Right lobe of liver (tissue), 6 donors: Measurements from ENCODE around the gene SENP6. TPM values are rescaled to one million over a fixed set of nuclear protein-coding genes. Genes with fewer than 3 reads are reported as not detected.
"Not testable (repeated sequence)": the region's sequence is repeated elsewhere in the genome, so short reads cannot be mapped to it uniquely, and the experiment has no call there.

Source experiments
- ATAC-seq, 4 donors: fragments of 200-7000 bp; cut with Tn5 transposase; one replicate each; pipeline ENCODE4 v1.9.1; 2020; ENCODE audit warnings: mild to moderate bottlenecking in 4 of 4, moderate library complexity in 4 of 4
- DNase-seq, 3 donors: peaks; one replicate each; pipeline ENCODE4 v3.0.0-alpha.2; 2020
- H3K27ac ChIP-seq, 3 donors: fragments of 200-600 bp; one replicate each; pipeline ENCODE4 v1.8.0; 2022
- H3K27me3 ChIP-seq, 2 donors: fragments of 200-600 bp; one replicate each; pipeline ENCODE4 v1.8.0; 2022
- H3K36me3 ChIP-seq, 4 donors: fragments of 200-600 bp; sonication (generic) in 1 of 4; one replicate each; pipeline versions ENCODE4 v1.5.1 to v1.8.0; 2017 to 2022; ENCODE audit warnings: control low read depth in 1 of 4
- H3K4me1 ChIP-seq, 4 donors: fragments of 200-600 bp; sonication (generic) in 1 of 4; one replicate each; pipeline versions ENCODE4 v1.5.1 to v1.8.0; 2017 to 2022; ENCODE audit warnings: control low read depth in 1 of 4
- H3K4me3 ChIP-seq, 3 donors: fragments of 200-600 bp; one replicate each; pipeline ENCODE4 v1.8.0; 2022
- H3K9me3 ChIP-seq, 4 donors: fragments of 200-600 bp; sonication (generic) in 1 of 4; one replicate each; pipeline versions ENCODE4 v1.5.1 to v1.8.0; 2017 to 2022; ENCODE audit warnings: control low read depth in 1 of 4
- CTCF ChIP-seq, 4 donors: fragments of 200-600 bp in 3 of 4; fragments of 450-650 bp in 1 of 4; IDR thresholded peaks; one replicate each; pipeline versions ENCODE4 v1.5.1 to v1.8.0; 2016 to 2022; ENCODE audit warnings: antibody characterized with exemption in 4 of 4, mild to moderate bottlenecking in 2 of 4
- POLR2A ChIP-seq: fragments of 450-650 bp; IDR thresholded peaks from one replicate; pipeline ENCODE4 v1.6.1; 2017; ENCODE audit warnings: antibody characterized with exemption, mild to moderate bottlenecking
- WGBS: methylation state at CpG from one replicate; pipeline ENCODE4 v1.1.6; 2018; ENCODE audit warnings: low coverage, low lambda C conversion rate; ENCODE audit not compliant: insufficient coverage; ENCODE audit errors: missing lambda C conversion rate; 5-methylcytosine and 5-hydroxymethylcytosine counted together
- intact Hi-C, 2 donors: fragments of 100-400 bp; cut with DNase I; formaldehyde crosslinking; loops; one replicate each; pipeline versions ENCODE4 v1.11.2 to v1.14.1; 2022
- total RNA-seq, 6 experiments: library from RNA; depleted of rRNA in 2 of 6; stranded (reverse); fragments of >200 nt in 2 of 6; fragmentation: NEBNext Ultra II Directional in 3 of 6; extraction: Animal tissue kit (Norgen Biotek cat#: 25700) in 3 of 6; gene quantifications; one replicate each; pipeline versions ENCODE4 v1.1.0 to v1.2.4, GENCODE V29; 2016 to 2023
- donor health status: DM: no; HTN: yes; CAD: no.
- donor health status: DM: no; HTN: no; CAD: no.
- donor health status: DM: no; HTN: no; CAD: no.
- donor health status: DM: no; HTN: yes; CAD: no.
- donor health status: DM: no; HTN: yes; CAD: no.

The SENP6 gene
- total RNA-seq, 6 experiments from 2014 or later, result 21.8 to 43.4 (median 31.6) TPM

DNA sequence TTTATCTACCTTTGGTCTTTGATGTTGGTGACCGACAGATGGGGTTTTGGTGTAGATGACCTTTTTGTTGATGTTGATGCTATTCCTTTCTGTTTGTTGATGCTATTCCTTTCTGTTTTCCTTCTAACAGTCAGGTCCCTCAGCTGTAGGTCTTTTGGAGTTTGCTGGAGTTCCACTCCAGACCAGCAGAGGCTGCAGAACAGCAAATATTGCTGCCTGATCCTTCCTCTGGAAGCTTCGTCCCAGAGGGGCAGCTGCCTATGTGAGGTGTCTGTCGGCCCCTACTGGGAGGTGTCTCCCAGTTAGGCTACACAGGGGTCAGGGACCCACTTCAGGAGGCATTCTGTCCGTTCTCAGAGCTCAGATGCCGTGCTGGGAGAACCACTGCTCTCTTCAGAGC lies 85.9 kb downstream of the SENP6 start:
- H3K4me1 ChIP-seq, H3K9me3 ChIP-seq, DNase-seq, H3K27me3 ChIP-seq, H3K36me3 ChIP-seq, H3K27ac ChIP-seq, H3K4me3 ChIP-seq, intact Hi-C loops, ATAC-seq: not testable (repeated sequence)
- WGBS, result 83% methylated on average over 2 of the region's 5 CpGs

GRCh38 chr6:75687937-75688336 lies 86.3 kb downstream of the SENP6 start:
- H3K4me3 ChIP-seq, DNase-seq, H3K27me3 ChIP-seq, ATAC-seq, intact Hi-C loops, H3K4me1 ChIP-seq, H3K36me3 ChIP-seq, H3K9me3 ChIP-seq, H3K27ac ChIP-seq: not testable (repeated sequence)
- no CpG with 5 or more reads among the region's 8 CpGs for WGBS

DNA sequence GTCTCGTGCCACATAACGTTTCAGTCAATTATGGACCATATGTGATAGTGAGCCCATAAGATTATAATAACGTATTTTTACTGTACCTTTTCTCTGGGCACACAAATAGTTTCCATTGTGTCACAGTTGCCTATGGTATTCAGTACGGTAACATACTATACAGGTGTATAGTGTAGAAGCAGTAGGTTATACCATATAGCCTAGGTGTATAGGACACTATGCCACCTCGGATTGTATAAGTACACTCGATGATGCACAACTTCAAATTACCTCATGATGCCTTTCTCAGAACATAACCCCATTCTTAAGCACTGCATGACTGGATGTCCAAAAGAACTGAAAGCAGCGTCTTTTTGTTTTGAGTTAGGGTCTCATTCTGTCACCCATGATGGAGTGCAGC lies 87.9 kb downstream of the SENP6 start:
- 86% methylated on average over 7 of the region's 7 CpGs for WGBS
- Histone ChIP-seq H3K4me3 (no peak overlapping the region), H3K36me3 (peaks cover 0 to 10% (median 0%) of the 10 kb centered on the region in 4 donors), H3K9me3 (no peaks in the 10 kb centered on the region), H3K27ac (no peak overlapping the region), H3K27me3 (no peaks in the 10 kb centered on the region), H3K4me1 (no peaks in the 10 kb centered on the region)
- TF ChIP-seq CTCF (IDR thresholded peaks at IDR 0.05), result no peak
- TF ChIP-seq POLR2A, result no peak
- ATAC-seq, result no peak
- DNase-seq, result no peak
- intact Hi-C loops, result no loop called here

DNA sequence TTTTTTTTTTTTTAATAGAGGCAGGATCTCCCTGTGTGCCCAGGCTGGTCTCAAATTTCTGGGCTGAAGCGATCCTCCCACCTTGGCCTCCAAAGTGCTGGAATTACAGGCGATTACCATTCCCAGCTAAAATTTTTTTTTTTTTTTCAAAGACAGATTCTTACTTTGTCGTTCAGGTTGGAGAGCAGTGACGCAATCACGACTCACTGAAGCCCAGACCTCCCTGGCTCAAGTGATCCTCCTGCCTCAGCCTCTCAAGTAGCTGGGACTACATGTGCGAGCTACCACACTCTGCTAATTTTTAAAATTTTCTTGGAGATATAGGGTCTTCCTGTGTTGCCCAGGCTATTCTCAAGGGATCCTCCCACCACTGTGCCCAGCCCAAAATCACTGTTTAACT lies 89.3 kb downstream of the SENP6 start:
- no peak overlapping the region for H3K4me3 ChIP-seq
- no peaks in the 10 kb centered on the region for H3K9me3 ChIP-seq
- DNase-seq (no peak), ATAC-seq (no peak)
- H3K27ac ChIP-seq, result no peak overlapping the region
- H3K27me3 ChIP-seq, result no peaks in the 10 kb centered on the region
- TF ChIP-seq POLR2A (no peak), CTCF (IDR thresholded peaks at IDR 0.05) (no peak)
- H3K4me1 ChIP-seq, result no peaks in the 10 kb centered on the region
- peaks cover 0 to 14% (median 0%) of the 10 kb centered on the region in 4 donors for H3K36me3 ChIP-seq
- intact Hi-C loops, result no loop called here
- 86% methylated on average over 6 of the region's 6 CpGs for WGBS

DNA sequence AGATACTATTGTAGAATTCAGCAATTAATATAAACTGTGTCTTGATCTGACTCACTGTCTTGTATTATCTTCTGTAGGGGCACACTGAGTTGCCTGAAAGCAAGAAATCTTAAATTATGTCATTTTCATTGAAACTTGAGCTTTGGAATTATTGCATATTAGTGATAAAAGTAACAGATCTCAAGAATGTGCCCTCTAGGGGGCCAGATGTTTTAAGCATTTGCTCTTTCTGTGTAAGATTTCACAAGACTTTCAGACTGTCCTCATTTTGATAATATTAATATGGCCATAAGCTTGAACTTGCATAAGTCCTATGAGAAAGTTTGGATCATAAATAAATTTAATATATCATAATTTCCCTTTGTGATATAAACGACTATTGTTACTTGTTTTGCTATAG lies 91.9 kb downstream of the SENP6 start:
- Histone ChIP-seq H3K36me3 (peaks cover 0 to 31% (median 10%) of the 10 kb centered on the region in 4 donors), H3K4me1 (no peaks in the 10 kb centered on the region), H3K4me3 (no peak overlapping the region), H3K27ac (no peak overlapping the region), H3K27me3 (no peaks in the 10 kb centered on the region), H3K9me3 (no peaks in the 10 kb centered on the region)
- WGBS, result 82% methylated on average over 1 of the region's 1 CpG
- no peak for ATAC-seq
- intact Hi-C loops, result no loop called here
- TF ChIP-seq POLR2A, result no peak
- no peak for DNase-seq

DNA sequence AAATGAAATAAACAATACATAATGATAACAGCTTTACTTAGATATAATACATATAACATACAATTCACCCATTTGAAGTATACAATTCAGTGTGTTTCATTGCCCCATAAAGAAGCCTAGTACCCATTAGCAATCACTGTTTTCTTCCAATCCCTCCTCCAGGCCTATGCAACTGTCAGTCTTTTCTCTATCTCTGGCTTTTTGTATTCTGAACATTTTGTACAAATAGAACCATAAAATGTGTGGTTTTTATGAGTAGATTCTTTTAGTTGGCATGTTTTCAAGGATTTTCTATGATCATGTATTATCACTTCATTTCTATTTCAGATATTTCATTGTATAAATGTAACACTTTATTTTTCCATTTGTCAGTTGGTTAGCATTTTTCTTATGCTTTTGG lies 92.7 kb downstream of the SENP6 start:
- H3K27ac ChIP-seq, result no peak overlapping the region
- TF ChIP-seq CTCF (IDR thresholded peaks at IDR 0.05) (no peak), POLR2A (no peak)
- peaks cover 0 to 35% (median 10%) of the 10 kb centered on the region in 4 donors for H3K36me3 ChIP-seq
- H3K4me1 ChIP-seq, result no peaks in the 10 kb centered on the region
- H3K27me3 ChIP-seq, result no peaks in the 10 kb centered on the region
- DNase-seq (no peak), ATAC-seq (no peak)
- H3K4me3 ChIP-seq, result no peak overlapping the region
- H3K9me3 ChIP-seq, result no peaks in the 10 kb centered on the region
- intact Hi-C loops, result no loop called here

- H3K9me3 ChIP-seq, H3K27ac ChIP-seq, H3K4me1 ChIP-seq, intact Hi-C loops, H3K4me3 ChIP-seq, H3K27me3 ChIP-seq, DNase-seq, ATAC-seq: not testable (repeated sequence)
- WGBS, result 100% methylated on average over 4 of the region's 4 CpGs
- H3K36me3 ChIP-seq, result peaks cover 0 to 42% (median 6%) of the 10 kb centered on the region in 4 donors
These were observed 106.7 kb downstream of the SENP6 start for GRCh38 chr6:75708334-75708733.
